HuH-7.5 (cell line): Measurements from ENCODE around the gene AKAP1.
"Not testable (repeated sequence)": the region's sequence is repeated elsewhere in the genome, so short reads cannot be mapped to it uniquely, and the experiment has no call there.

Experiments used
- DNase-seq: peaks from one replicate; pipeline ENCODE4 v3.0.0; 2011; ENCODE audit warnings: low spot score

The AKAP1 gene

DNA sequence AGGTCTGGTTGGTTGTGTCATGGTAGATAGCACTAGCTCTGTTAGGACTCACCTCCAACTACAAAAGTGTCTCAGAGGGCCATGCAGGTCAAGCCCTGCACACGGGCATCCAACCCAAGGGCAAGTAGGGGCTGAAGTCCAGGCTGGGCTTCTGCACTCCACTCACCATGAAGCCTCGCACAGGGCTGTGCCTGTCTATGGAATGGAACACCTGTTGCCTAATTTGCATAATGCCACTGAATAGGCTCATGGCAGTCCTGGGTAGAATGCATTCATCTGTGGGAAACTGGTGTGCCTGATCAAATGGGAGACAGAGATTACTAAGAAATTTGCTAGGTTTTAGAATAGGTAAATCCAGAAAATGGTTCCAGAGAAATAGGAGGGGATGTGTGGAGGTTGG, 8.0 kb upstream of the AKAP1 start:
- no peak for DNase-seq

GRCh38 chr17:57078274-57078673, 6.8 kb upstream of the AKAP1 start:
- no peak for DNase-seq

DNA sequence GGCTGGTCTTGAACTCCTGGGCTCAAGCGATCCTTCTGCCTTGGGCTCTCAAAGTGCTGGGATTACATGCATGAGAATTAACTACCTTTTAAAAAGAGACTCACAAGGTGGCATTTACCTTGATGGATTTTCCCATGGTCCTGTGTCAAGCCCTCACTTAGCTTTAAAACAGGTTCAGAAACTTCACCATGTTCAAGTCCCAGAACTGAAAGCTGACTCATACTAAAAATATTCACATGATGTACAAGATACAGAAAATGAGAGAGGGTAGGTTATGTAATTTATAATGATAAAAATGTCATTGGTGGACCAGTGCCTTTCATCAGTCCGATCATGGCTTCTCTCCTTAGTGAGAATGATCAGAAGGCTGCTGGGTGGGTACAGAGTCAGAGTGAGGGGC, 4.3 kb upstream of the AKAP1 start:
- DNase-seq, result no peak

DNA sequence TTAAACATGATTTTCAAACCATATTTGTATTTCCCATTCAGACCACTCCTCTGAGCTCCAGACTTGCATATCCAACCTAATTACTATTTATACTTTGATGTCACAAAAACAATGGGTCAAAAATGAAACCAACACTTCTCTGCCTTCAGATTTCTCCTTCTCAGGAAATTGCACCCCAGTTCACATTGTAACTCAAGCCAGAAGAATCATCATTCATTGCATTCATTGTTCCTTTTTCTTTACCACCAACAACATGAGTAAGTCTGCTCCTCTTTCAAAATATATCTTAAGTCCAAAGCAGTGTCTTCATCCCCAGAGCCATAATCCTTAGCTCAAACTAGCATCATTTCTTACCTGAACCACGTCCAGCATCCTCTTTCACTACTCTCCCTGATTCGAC, 2.6 kb upstream of the AKAP1 start:
- DNase-seq, result no peak

DNA sequence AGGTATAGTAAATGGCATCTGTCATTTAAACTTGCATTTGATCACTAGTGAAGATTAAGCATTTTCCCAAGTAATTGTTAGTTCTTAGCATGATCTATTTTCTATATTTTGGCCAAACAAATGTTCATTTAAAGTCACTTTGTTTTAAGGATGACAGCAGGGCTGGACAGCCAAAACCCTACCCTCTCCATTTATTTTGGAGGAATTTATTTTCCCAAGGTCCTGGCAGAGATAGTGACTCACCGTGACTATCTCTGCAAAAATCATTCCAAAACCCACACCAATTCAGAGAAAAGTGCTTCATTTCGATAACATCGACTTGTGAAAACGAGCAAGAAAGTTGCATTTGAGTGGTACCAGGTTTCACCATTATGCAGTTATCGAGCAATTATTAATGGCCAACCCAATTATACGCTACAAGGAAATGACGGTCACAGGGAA, 665 bp upstream of the AKAP1 start:
- no peak for DNase-seq

- DNase-seq, result peak; percentile 81
Observed at GRCh38 chr17:57085448-57086068, 512 bp downstream of the AKAP1 start.

DNA sequence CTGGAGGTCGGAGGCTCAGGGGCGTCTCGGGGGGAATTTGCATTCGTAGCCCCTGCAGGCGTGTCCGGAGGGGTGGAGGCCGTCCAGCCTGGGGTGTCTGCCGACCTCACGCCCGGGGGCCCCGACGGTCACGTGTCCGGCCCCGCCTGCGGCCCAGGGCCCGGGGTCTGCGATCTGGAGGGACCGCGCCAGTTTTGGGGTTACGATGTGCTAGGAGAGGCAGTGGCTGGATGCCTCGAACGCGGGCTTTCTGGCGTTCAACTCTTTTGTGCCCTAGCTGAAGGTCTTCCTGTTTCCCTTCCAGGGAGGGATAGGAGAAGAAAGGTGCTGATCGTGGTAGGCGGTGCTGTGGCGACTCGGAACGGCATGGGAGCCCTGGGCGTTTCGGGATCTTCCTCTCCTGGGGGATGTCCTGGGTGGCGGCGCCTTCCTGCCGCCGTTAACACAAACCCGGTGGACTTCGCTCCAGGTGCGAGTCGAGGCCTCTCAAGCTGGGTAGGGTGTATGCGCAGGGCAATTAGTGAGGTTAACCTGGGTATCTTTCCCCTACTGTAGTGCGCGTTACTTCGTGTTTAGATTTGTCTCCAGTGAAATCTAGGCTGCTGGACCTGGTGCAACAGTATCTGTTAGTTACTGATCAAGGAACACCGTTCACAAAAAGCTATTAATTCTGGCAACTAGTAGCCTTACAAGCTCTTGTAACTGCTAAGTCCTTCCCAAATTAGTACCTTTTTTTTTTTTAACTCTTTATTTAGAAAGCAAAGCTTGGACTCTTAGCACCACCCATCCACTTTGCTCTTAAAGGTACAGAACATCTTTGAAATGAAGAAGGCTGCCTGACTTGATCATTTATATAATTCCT, 1.3 kb downstream of the AKAP1 start:
- DNase-seq, result peak; percentile 69

- no peak for DNase-seq
Observed at GRCh38 chr17:57088298-57088697, 3.3 kb downstream of the AKAP1 start.

DNA sequence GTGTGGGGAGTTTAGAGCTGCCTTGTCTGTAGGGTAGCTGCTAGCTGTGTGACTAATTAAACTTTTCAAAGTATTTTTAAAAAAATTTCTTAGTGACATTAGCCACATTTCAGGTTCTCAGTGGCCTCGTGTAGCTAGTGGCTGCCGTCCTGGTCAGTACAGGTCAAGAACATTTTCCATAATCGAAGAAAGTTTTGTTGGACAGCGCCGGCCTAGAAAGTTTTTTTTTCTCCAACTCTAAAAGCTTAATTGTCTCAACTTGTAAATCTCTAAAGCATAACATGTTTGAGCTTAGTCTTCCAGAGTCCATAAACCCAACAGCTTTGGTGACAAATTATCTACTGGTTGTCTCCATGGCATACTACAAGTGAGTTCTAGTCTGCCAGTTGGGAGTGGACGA, 4.3 kb downstream of the AKAP1 start:
- DNase-seq, result no peak

GRCh38 chr17:57090560-57091185, 5.6 kb downstream of the AKAP1 start:
- no peak for DNase-seq

DNA sequence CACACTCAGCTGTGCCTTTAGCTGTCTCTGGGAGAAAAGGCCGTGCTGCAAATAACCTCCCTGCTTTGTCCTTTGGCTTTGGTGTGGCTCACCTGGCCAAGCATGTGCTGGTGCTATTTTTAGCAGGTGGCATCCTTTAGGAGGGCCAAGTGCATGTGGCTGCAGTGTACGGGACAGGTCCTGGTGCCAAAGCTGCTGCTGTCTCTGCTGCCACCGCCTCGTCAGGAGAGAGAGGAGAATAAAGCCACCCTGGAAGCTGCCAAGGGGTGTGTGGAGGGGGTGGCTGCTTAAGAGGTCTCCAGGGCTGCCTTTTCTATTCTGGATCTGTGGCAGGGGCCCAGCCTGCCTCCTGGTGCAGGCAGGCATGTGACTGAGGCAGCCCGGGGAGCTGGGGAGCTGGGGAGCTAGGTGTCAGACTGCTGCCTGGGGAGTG, 6.2 kb downstream of the AKAP1 start:
- DNase-seq, result no peak

GRCh38 chr17:57092171-57092570, 7.1 kb downstream of the AKAP1 start:
- no peak for DNase-seq

GRCh38 chr17:57092779-57093178, 7.7 kb downstream of the AKAP1 start:
- no peak for DNase-seq

- DNase-seq, result peak; percentile 33
Observed at GRCh38 chr17:57096472-57097202, 11.6 kb downstream of the AKAP1 start.

DNA sequence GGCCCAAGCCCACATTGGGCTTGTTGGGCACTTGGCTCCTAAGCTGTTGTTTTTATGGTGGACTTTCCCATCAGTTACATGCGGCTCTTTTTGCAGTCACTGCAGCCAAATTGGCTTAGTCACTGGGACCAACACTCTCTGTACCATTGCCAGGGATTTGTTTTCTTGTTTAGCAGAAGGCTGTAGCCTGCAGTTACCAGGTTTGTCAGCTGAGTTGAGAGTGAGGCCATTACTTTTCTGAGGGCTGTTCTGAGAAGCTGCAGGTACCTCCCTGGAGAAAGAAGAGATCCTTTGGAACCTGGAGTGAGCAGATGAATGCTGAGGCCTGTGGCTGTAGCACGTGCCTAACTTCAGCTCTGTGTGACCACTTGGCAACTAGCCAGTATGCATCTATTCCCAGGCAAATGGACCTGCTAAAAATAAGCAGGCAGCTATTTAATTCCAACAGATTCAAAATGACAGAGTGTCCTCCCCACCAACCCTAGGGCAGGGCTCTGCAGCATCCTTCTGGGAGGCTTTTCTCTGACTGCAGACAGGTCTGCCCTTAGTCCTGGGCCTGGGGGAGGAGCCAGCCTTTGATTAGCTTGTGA, 12.9 kb downstream of the AKAP1 start:
- no peak for DNase-seq

DNA sequence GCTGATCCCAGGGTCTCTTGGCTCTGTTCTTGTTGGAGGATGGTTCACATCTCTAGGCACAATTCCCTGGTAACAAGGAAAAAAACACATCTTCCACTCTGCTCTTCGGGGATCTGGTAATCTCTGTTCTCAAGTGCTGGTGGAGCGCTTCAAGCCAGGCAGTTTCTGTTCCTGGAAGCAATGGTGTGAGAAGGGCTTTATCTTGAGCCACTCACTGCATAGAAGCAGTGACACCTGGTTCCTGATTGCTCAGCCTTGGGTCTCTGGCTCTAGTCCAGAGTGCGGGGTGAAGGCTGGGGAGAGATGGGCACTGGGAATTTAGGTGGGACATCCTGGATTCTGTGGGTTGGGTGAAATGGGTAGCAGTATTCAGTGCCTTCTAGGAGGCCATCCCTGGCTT, 14.1 kb downstream of the AKAP1 start:
- no peak for DNase-seq

- DNase-seq, result no peak
Observed at GRCh38 chr17:57102122-57102521, 17.1 kb downstream of the AKAP1 start.

- DNase-seq, result not testable (repeated sequence)
Observed at GRCh38 chr17:57102660-57103059, 17.6 kb downstream of the AKAP1 start.

DNA sequence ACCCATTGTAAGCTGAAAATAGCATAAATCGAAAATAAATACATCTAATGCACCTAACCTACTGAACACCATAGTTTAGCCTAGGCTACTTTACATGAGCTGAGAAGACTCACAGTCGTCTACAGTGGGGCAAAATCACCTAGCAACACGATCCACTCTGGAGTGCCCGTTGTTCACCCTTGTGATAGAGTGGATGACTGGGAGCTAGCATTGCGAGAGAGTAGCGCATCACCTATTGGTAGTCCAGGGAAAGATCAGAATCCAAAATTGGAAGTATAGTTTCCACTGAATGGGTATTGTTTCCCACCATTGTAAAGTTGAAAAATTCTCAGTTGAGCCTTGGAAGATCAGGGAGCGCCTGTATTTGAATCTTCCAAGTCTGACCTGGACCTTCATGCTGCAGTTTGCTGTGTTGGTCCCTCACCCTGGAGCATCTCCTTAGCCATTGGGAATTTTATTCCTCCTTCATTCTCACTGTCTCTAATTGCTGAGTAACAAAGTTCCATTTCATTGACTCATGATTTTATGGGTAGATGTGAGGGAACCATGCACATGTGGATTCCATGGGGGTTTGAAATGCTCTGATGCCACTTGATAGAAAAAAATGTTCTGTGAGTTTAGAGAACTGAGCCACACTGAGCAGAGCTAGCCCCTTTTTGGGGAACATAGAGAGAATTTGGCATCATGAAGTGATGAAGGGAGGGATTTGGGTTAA, 19.6 kb downstream of the AKAP1 start:
- DNase-seq, result no peak

- DNase-seq, result no peak
Observed at GRCh38 chr17:57105591-57105990, 20.5 kb downstream of the AKAP1 start.

DNA sequence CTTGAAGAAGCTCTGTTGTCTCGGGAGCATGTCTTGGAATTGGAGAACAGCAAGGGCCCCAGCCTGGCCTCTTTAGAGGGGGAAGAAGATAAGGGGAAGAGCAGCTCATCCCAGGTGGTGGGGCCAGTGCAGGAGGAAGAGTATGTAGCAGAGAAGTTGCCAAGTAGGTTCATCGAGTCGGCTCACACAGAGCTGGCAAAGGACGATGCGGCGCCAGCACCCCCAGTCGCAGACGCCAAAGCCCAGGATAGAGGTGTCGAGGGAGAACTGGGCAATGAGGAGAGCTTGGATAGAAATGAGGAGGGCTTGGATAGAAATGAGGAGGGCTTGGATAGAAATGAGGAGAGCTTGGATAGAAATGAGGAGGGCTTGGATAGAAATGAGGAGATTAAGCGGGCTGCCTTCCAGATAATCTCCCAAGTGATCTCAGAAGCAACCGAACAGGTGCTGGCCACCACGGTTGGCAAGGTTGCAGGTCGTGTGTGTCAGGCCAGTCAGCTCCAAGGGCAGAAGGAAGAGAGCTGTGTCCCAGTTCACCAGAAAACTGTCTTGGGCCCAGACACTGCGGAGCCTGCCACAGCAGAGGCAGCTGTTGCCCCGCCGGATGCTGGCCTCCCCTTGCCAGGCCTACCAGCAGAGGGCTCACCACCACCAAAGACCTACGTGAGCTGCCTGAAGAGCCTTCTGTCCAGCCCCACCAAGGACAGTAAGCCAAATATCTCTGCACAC, 21.2 kb downstream of the AKAP1 start:
- no peak for DNase-seq
